Stimulated activated effector memory CD8-positive, alpha-beta T cell treated with anti-CD3 and anti-CD28 coated beads, Interleukin-12 subunit alpha, Interleukin-12 subunit beta, amount 100 ng/mL, for 72 hours (primary cell): ENCODE data around the gene TCAP.
A peak's percentile ranks its signal among the peaks of the same experiment; 100 is the strongest.

Source experiments
- ATAC-seq: fragments of 150-1000 bp; cut with Tn5 transposase; 2 replicates; pipeline ENCODE4 v1.10.0; 2021
- DNase-seq, 2 donors: peaks; one replicate each; pipeline ENCODE4 v3.0.0; 2021 to 2022; ENCODE audit warnings: low spot score in 2 of 2
- H3K27ac Mint-ChIP-seq: one replicate; pipeline ENCODE4 v1.8.0; 2022; ENCODE audit warnings: mild to moderate bottlenecking, mixed read lengths
- H3K36me3 Mint-ChIP-seq: one replicate; pipeline ENCODE4 v1.8.0; 2022; ENCODE audit warnings: mild to moderate bottlenecking, mixed read lengths
- H3K4me1 Mint-ChIP-seq: one replicate; pipeline ENCODE4 v1.8.0; 2022; ENCODE audit warnings: mixed read lengths
- H3K4me3 Mint-ChIP-seq: one replicate; pipeline ENCODE4 v1.8.0; 2022; ENCODE audit warnings: mild to moderate bottlenecking, mixed read lengths
- H3K9me3 Mint-ChIP-seq: one replicate; pipeline ENCODE4 v1.8.0; 2022; ENCODE audit warnings: mixed read lengths

Gene TCAP

GRCh38 chr17:39638317-39638716, 26.8 kb upstream of the TCAP start:
- H3K27ac Mint-ChIP-seq = peak overlapping the region; percentile 88
- peak overlapping the region; percentile 88 for H3K4me3 Mint-ChIP-seq
- H3K4me1 Mint-ChIP-seq = peaks cover 70% of the 10 kb centered on the region
- peaks cover 9% of the 10 kb centered on the region for H3K36me3 Mint-ChIP-seq
- DNase-seq (no peak), ATAC-seq (no peak)
- H3K9me3 Mint-ChIP-seq = no peaks in the 10 kb centered on the region

- H3K4me3 Mint-ChIP-seq = no peak overlapping the region
- no peaks in the 10 kb centered on the region for H3K9me3 Mint-ChIP-seq
- peaks cover 9% of the 10 kb centered on the region for H3K36me3 Mint-ChIP-seq
- no peak for DNase-seq
- H3K4me1 Mint-ChIP-seq = peaks cover 77% of the 10 kb centered on the region
- ATAC-seq = no peak
- H3K27ac Mint-ChIP-seq = peak overlapping the region; percentile 88
These were observed 26.1 kb upstream of the TCAP start for GRCh38 chr17:39639043-39639442.

- Mint-ChIP-seq H3K36me3 (peaks cover 9% of the 10 kb centered on the region), H3K4me1 (peaks cover 85% of the 10 kb centered on the region), H3K27ac (peak overlapping the region; percentile 88), H3K9me3 (no peaks in the 10 kb centered on the region), H3K4me3 (no peak overlapping the region)
- no peak for ATAC-seq
- no peak for DNase-seq
These were observed 25.3 kb upstream of the TCAP start for GRCh38 chr17:39639566-39640458.

- H3K27ac Mint-ChIP-seq = no peak overlapping the region
- H3K4me1 Mint-ChIP-seq = peaks cover 90% of the 10 kb centered on the region
- peaks cover 9% of the 10 kb centered on the region for H3K36me3 Mint-ChIP-seq
- no peak overlapping the region for H3K4me3 Mint-ChIP-seq
- DNase-seq (no peak), ATAC-seq (no peak)
- H3K9me3 Mint-ChIP-seq = no peaks in the 10 kb centered on the region
These were observed 24.5 kb upstream of the TCAP start for GRCh38 chr17:39640591-39641031.

GRCh38 chr17:39641097-39641496, 24.1 kb upstream of the TCAP start:
- no peak overlapping the region for H3K4me3 Mint-ChIP-seq
- DNase-seq = no peak
- no peaks in the 10 kb centered on the region for H3K9me3 Mint-ChIP-seq
- no peak overlapping the region for H3K27ac Mint-ChIP-seq
- H3K36me3 Mint-ChIP-seq = peaks cover 9% of the 10 kb centered on the region
- ATAC-seq = no peak
- peaks cover 89% of the 10 kb centered on the region for H3K4me1 Mint-ChIP-seq

- peaks cover 9% of the 10 kb centered on the region for H3K36me3 Mint-ChIP-seq
- H3K9me3 Mint-ChIP-seq = no peaks in the 10 kb centered on the region
These were observed 23.3 kb upstream of the TCAP start for GRCh38 chr17:39641883-39642282.

GRCh38 chr17:39642291-39643074, 22.7 kb upstream of the TCAP start:
- Mint-ChIP-seq H3K36me3 (peaks cover 6% of the 10 kb centered on the region), H3K4me1 (peaks cover 81% of the 10 kb centered on the region), H3K9me3 (no peaks in the 10 kb centered on the region), H3K4me3 (no peak overlapping the region), H3K27ac (peak overlapping the region; percentile 67)
- DNase-seq (no peak), ATAC-seq (no peak)

More at GRCh38 chr17:39641883-39642282, 23.3 kb upstream of the TCAP start:
- DNase-seq (no peak), ATAC-seq (no peak)
- no peak overlapping the region for H3K4me3 Mint-ChIP-seq
- H3K27ac Mint-ChIP-seq = peak overlapping the region; percentile 67
- peaks cover 82% of the 10 kb centered on the region for H3K4me1 Mint-ChIP-seq

GRCh38 chr17:39643271-39643670, 21.9 kb upstream of the TCAP start:
- H3K4me1 Mint-ChIP-seq = peaks cover 73% of the 10 kb centered on the region
- no peak for DNase-seq
- H3K9me3 Mint-ChIP-seq = no peaks in the 10 kb centered on the region
- H3K4me3 Mint-ChIP-seq = no peak overlapping the region
- no peak overlapping the region for H3K27ac Mint-ChIP-seq
- H3K36me3 Mint-ChIP-seq = no peaks in the 10 kb centered on the region
- ATAC-seq = no peak

- no peaks in the 10 kb centered on the region for H3K9me3 Mint-ChIP-seq
- ATAC-seq (no peak), DNase-seq (no peak)
- H3K4me3 Mint-ChIP-seq = no peak overlapping the region
- peaks cover 18% of the 10 kb centered on the region for H3K36me3 Mint-ChIP-seq
- no peak overlapping the region for H3K27ac Mint-ChIP-seq
- peaks cover 62% of the 10 kb centered on the region for H3K4me1 Mint-ChIP-seq
These were observed 17.9 kb upstream of the TCAP start for GRCh38 chr17:39647256-39647655.

GRCh38 chr17:39648616-39649366, 16.4 kb upstream of the TCAP start:
- Mint-ChIP-seq H3K27ac (peak overlapping the region; percentile 27), H3K36me3 (peaks cover 22% of the 10 kb centered on the region), H3K4me3 (no peak overlapping the region), H3K9me3 (no peaks in the 10 kb centered on the region), H3K4me1 (peaks cover 62% of the 10 kb centered on the region)
- ATAC-seq = no peak
- DNase-seq = no peak

- H3K4me1 Mint-ChIP-seq = peaks cover 50% of the 10 kb centered on the region
- no peak overlapping the region for H3K4me3 Mint-ChIP-seq
- DNase-seq (no peak), ATAC-seq (no peak)
- peaks cover 27% of the 10 kb centered on the region for H3K36me3 Mint-ChIP-seq
- H3K9me3 Mint-ChIP-seq = no peaks in the 10 kb centered on the region
- H3K27ac Mint-ChIP-seq = peak overlapping the region; percentile 69
These were observed 15.0 kb upstream of the TCAP start for GRCh38 chr17:39650121-39650579.

GRCh38 chr17:39651923-39652586, 13.1 kb upstream of the TCAP start:
- no peak for DNase-seq
- no peak for ATAC-seq
- Mint-ChIP-seq H3K27ac (peak overlapping the region; percentile 69), H3K4me3 (no peak overlapping the region), H3K9me3 (no peaks in the 10 kb centered on the region), H3K36me3 (peaks cover 38% of the 10 kb centered on the region), H3K4me1 (peaks cover 50% of the 10 kb centered on the region)

- Mint-ChIP-seq H3K4me3 (no peak overlapping the region), H3K27ac (peak overlapping the region; percentile 69), H3K36me3 (peaks cover 45% of the 10 kb centered on the region), H3K4me1 (peaks cover 50% of the 10 kb centered on the region), H3K9me3 (no peaks in the 10 kb centered on the region)
- no peak for DNase-seq
- peak; percentile 19 for ATAC-seq
These were observed 12.4 kb upstream of the TCAP start for GRCh38 chr17:39652587-39653315.

GRCh38 chr17:39653316-39653661, 11.9 kb upstream of the TCAP start:
- H3K9me3 Mint-ChIP-seq = no peaks in the 10 kb centered on the region
- H3K4me1 Mint-ChIP-seq = peaks cover 50% of the 10 kb centered on the region
- no peak overlapping the region for H3K4me3 Mint-ChIP-seq
- DNase-seq (no peak), ATAC-seq (peak; percentile 9)
- H3K27ac Mint-ChIP-seq = peak overlapping the region; percentile 63
- peaks cover 51% of the 10 kb centered on the region for H3K36me3 Mint-ChIP-seq
